Measurements from ENCODE around the gene DAGLA.

DNA sequence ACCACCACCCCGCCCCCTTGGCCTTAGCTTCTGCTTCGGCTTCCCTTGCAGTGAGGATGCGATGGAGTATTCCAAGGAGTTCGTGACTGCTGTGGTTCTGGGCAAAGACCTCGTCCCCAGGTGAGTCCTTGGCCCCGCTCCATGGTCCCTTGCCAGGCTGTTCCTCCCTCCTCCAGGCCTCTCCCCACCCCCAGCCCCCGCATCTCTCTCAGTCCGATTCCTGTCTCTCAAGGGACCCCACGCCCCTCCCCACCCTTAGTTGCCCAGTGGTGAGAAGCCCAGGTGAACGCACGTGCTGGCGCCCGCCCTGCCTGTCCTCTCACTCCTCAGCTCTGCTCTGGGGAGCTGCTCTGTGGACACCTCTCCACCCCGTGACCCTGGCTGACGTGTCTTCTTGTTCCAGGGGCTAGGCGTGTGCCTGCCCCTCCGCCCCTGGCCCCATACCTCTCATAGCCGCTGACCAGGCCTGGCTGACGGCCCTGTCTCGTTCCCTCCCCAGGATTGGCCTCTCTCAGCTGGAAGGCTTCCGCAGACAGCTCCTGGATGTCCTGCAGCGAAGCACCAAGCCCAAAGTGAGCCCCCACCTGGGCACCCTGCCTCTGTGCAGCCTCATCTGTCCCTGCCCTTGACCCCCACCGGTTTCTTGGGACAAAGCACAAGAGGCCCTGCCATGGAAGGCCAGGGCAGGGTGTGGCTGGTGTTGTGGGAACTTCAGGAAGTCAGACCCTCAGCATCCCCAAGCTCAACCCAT lies 57.6 kb downstream of the DAGLA start:
- TF ChIP-seq, protein P1, sequence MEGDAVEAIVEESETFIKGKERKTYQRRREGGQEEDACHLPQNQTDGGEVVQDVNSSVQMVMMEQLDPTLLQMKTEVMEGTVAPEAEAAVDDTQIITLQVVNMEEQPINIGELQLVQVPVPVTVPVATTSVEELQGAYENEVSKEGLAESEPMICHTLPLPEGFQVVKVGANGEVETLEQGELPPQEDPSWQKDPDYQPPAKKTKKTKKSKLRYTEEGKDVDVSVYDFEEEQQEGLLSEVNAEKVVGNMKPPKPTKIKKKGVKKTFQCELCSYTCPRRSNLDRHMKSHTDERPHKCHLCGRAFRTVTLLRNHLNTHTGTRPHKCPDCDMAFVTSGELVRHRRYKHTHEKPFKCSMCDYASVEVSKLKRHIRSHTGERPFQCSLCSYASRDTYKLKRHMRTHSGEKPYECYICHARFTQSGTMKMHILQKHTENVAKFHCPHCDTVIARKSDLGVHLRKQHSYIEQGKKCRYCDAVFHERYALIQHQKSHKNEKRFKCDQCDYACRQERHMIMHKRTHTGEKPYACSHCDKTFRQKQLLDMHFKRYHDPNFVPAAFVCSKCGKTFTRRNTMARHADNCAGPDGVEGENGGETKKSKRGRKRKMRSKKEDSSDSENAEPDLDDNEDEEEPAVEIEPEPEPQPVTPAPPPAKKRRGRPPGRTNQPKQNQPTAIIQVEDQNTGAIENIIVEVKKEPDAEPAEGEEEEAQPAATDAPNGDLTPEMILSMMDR (IDR thresholded peaks at IDR 0.05) = no peak
- no peak for TF ChIP-seq POLR2A (IDR thresholded peaks at IDR 0.05)
